LNCAP (cell line): ENCODE measurements around the gene SGMS1.

ENCODE experiments used
- TF ChIP-seq, protein P1 (sequence below): fragments of 450-650 bp; IDR thresholded peaks from 2 replicates; pipeline ENCODE4 v1.5.1; 2017; ENCODE audit warnings: mild to moderate bottlenecking

The SGMS1 gene

GRCh38 chr10:50623663-50624412 lies at the start of gene SGMS1:
Gene SGMS1 (minus strand): TSS chr10:50623956. CDS start chr10:50344114, 279,842 bp downstream.
- TF ChIP-seq, protein P1, sequence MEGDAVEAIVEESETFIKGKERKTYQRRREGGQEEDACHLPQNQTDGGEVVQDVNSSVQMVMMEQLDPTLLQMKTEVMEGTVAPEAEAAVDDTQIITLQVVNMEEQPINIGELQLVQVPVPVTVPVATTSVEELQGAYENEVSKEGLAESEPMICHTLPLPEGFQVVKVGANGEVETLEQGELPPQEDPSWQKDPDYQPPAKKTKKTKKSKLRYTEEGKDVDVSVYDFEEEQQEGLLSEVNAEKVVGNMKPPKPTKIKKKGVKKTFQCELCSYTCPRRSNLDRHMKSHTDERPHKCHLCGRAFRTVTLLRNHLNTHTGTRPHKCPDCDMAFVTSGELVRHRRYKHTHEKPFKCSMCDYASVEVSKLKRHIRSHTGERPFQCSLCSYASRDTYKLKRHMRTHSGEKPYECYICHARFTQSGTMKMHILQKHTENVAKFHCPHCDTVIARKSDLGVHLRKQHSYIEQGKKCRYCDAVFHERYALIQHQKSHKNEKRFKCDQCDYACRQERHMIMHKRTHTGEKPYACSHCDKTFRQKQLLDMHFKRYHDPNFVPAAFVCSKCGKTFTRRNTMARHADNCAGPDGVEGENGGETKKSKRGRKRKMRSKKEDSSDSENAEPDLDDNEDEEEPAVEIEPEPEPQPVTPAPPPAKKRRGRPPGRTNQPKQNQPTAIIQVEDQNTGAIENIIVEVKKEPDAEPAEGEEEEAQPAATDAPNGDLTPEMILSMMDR = no peak

GRCh38 chr10:50658165-50658564 lies 34.4 kb upstream of the SGMS1 start:
- TF ChIP-seq, protein P1 = no peak

DNA sequence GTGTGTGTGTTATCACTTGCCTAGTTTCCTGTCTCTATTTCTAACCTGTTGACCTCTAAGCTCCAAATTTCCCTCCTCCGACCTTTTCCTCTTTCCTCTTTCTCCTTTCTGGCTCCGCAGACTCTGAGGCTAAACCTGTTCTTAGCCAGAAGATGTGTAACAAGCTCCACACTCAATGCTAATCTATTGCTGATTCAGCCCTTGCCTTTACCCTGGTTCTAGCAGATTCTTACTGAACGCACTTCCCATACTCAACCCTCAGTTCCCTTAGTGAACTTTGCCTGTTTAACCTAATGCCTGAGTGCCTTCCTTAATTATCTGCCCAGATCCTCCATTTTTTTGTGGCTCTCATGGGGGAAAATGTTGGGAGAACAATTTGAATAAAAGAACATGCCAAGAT lies 30.0 kb upstream of the SGMS1 start:
- TF ChIP-seq, protein P1 = no peak

- TF ChIP-seq, protein P1 = peak; percentile 72
Observed at GRCh38 chr10:50653142-50653541, 29.4 kb upstream of the SGMS1 start.

GRCh38 chr10:50651808-50652207 lies 28.1 kb upstream of the SGMS1 start:
- TF ChIP-seq, protein P1 = no peak

GRCh38 chr10:50650481-50650880 lies 26.7 kb upstream of the SGMS1 start:
- TF ChIP-seq, protein P1 = no peak

DNA sequence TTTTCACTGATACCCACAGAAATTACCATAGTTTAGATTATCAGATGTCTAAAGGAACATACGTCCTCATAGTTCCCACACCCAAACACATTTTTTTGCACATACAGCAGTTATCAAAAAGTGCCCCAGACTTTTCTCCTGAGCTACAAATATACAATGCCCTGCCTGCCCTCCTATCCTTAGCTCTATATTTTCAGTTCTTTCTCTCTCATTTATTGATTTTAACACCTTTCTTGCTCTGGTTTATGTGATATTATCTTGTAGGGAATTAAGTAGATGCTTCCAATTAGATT lies 25.1 kb upstream of the SGMS1 start:
- TF ChIP-seq, protein P1 = no peak
